Dedifferentiated amniotic fluid mesenchymal stem cell (primary cell): Measurements from ENCODE around the gene GADL1.
A peak's percentile ranks its signal among the peaks of the same experiment; 100 is the strongest.

ENCODE experiments used
- DNase-seq: peaks from one replicate; pipeline ENCODE4 v3.0.0-alpha.2; 2016; ENCODE audit errors: extremely low spot score

GADL1 gene

DNA sequence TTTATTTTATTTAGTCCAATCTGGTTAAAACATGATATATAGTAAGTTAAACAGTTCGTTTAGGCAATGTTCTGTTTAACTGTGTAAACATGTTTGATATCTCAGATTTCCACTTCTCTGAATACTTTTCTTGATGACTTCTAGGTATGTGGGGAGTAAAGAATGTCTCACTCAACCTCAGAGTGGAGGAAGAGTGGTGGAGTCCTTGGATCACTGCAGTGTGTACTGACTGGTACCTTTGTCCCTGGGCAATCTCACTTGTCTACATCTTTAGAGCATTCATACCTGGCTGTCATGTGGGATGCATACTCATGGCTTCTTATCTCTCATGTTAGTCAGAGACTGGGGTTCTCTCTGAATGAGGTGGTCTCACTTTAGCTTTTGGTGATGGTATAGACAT lies 15.6 kb downstream of the GADL1 start:
- no peak for DNase-seq

DNA sequence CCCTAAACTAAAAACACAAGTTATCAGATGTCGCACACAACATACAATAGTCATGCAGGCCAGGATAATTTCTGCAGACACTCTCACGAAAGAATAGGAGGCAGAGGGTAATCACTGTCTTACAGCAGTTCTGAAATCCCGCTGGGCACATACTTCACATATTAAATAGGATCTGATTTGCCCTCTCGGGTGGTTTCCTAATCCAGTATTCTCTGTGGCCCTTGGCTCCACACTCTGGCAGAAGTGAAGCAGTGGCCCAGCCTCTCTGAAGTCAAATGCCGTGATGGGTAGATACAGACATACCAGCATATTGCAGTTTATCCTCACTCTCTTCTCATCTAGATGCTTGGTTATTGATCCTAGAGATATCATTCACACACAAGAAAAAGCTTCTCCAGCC lies 19.0 kb downstream of the GADL1 start:
- DNase-seq: no peak

DNA sequence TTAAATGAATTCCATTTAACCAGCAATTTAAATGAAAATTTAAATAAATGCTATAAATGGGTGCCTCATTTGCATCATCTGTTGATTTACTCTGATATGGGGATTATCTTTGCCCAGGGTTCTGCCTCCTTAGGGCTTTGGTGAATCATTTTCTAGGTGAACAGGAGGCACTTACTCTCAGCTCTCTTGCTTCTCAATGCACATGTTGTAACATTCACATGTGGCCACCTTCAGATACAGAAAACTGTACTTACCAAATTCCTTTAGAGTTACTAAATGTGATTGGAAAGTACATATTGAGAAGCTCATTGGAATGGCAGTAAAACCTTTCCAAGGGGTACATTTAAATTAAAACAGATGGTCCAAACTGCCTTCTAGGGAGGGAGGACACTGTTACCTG lies 20.8 kb downstream of the GADL1 start:
- no peak for DNase-seq

DNA sequence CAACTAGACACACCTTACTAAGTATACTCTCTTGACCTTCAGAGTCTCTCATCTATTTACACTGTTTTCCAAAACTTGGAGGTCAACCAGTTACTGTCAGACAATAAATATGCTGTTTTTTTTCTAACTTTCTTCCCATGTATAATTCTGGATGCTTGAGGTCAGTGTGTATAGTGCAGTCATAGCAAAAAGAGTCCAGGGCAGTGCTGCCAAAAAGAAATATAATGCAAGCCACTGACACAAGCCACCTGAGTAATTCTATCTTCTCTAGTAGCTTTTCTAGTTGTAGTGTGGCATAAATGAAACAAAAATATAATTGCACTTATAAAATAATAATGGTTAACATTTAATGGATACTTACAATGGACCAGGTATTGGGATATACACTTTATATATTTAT lies 21.6 kb downstream of the GADL1 start:
- DNase-seq: no peak

DNA sequence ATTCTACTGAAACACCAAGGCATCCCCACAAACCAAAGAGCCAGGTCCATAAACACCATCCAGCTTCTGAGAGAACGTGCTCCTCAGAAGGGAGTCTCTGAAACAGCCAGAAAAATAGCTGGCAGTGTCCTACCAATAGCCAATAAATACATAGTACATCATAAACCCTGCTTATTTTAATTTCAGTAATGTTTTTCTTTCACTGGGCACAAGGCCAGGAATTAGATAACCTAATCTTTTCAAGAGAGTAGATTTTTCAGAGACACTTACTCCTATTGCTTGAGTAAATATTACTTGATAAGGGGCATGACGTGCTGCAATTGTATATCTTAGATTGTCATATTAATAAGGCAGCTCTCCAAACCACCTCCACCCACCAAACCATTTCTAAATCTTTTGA lies 22.7 kb downstream of the GADL1 start:
- no peak for DNase-seq

DNA sequence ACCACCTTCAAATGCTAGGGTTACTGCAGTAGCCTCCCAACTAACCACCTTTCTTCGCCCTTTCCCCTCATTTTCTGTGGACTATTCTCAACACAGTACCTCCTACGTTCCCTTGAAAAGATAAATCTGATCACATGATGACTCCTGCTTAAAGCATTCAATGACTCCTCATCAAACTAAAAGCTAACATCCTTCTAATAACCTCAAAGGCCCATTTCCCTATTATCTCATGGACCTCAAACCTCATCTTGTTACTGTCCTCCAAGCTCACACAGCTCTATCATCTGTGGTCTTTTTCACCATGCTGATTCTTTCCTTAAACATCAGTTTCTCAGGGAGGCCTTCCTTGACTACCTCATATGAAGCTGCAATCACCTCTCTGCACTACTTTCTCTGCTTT lies 29.6 kb downstream of the GADL1 start:
- DNase-seq: no peak

DNA sequence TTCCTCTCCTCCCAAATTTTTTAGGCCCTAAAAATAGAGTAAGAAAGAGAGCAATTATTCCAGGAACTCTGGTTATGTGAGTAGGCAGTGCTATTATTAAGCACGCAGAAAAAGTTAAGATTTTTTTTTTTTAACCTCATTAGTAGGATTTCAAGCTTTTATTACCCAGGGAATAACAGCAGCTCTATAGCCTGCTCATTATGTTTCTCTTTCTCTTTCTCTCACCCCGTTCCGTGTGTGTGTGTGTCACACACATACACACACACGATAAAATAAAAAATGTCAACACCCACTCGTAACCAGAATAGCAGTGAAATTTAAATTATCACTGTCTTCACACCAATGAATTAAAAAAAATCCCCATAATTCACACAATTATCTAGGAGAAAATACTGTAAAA lies 30.3 kb downstream of the GADL1 start:
- no peak for DNase-seq

DNA sequence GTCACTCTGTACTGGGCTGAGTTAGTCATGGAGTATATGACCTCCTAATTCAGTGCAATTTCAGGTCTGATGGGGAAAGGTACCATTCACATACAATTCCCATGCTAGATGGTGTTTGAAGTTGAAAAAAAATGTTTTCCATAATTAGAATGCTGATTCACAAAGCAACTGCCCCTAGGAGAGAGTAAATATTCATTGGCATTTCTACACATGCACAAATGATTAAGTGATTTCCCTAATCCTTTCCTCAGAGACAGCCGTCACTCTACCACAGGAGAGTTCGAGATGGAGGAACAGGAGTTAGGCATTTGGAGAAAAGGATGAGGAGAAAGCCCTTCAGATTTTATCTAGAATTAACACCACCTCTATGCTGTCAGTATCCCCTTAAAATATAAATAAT lies 32.5 kb downstream of the GADL1 start:
- DNase-seq: no peak

DNA sequence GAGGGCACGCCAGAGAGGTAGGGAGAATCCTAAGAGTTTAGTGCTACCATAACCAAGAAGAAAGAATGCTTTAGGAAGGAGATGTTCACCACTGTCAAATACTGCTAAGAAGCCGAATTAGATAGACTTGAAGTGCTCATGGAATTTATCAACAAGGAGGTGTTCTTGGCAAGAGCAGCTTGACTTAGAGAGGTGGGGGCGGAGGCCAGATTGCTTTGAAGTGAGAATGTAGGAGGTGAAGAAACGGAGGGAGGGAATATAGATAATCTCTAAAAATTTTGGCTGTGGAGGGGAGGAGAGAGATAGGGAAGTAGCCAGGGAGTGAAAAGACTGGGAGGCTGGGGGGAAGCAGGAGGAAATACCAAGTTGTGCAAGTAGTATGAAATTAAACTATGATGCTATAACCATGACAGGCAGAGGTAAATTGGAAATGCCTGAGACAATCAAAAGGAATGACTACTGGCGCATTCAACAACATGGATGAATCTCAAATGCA lies 35.5 kb downstream of the GADL1 start:
- DNase-seq: no peak

DNA sequence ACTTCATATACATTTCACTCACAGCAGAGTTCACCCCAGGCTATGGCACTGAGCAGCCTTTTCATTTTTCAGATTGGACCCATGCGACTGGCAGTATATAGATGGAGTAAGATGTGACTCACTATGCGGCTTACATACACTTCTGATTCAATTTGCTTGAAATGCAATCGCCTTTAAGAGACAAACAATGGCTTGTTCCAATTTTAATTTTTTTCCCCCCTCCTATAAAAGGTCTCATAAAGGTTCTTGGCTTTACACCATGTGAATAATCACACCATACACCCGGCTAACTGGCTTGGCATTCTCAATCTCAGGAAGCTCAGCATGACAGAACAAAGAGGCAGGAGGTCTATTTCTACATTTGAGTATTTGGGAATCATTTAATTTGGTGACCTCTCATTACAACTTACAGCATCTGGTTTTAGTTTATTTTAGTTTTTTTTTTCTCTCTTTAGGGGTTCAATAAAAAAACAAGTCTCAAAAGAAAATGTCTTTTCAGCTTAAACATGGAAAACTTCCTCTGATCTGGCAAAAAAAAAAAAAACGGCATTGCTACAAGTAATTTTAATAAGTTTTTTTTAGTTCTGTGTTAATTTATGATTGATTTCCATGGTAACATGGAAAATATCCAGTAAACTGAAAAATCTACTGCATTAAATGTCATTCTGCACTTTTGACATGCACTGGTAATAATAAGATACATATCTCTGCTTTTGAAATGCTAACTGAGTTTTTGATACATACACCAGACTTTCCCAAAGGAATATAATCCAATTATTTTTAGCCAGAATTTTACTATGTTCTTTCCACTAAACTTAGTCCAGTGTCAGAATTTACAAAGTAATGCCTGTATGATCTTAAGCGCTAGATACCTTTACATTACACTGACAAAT lies 38.8 kb downstream of the GADL1 start:
- peak; percentile 15 for DNase-seq

DNA sequence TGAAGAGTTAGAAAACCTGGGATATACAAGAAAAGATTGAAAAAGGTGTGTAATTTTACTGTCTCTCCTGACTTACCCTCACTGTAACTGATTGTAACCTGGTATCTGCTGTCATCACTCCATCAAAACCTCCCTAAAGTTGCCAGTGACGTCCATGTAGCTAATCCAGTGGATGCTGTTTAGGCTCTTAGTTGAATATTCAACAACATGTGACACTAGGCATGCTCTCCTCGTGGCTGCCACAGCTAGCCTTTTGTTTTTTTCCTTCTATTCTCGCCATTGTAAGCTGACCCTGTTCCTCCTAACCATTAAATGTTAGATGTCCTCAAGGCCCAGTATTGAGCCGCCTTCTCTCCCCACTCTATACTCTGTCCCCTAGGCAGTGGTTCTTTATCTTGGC lies 41.6 kb downstream of the GADL1 start:
- DNase-seq: no peak

DNA sequence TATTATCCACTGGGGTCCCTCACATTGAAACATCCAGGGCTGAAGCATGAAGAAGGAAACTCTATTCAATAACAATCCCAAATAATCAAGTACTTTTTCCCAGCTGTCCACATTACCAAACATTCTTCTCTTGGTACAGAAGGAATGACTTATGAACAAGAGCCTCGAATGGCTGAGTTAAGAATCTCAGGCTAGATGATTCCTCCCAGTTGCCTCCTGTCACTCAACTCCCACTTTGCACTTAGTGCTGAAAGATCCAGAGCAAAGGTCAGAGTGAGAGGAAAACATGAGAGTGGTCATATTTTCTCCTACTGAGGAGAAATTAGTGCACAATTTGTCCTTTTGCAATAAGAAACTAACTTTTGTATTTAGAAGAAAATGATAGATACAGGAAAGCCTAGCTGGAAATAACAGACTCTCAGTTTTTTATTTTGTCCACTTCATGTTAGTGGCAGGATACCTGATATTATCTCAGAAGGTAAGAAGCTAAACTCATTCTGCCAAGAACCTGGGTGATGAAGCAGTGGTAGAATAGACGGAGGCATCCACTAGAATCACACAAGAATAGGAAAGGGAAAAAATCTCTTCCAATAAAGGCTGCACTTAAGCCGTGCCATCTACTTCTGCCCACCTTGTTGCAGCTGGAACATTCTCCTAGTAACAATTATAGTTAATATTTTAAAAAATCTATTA lies 46.2 kb downstream of the GADL1 start:
- DNase-seq: no peak

DNA sequence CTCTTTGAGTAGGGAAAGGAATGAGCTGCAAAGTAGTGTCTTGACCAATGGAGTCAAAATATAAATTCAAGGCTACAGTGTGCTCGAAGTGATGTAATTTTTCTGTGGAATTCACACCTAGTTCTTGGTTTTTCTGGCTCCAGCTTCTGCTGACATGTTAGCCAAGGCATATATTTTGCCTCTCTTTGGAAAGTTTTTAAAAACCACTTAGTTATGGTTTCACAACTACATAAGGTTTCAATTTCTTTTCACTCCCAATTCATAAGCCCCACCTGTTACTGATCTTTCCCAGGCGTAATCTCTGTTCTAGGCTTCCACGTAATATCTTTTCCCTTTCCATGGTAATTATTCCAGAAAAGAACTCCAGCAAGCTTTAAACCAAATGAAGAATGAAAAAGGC lies 46.9 kb downstream of the GADL1 start:
- no peak for DNase-seq

DNA sequence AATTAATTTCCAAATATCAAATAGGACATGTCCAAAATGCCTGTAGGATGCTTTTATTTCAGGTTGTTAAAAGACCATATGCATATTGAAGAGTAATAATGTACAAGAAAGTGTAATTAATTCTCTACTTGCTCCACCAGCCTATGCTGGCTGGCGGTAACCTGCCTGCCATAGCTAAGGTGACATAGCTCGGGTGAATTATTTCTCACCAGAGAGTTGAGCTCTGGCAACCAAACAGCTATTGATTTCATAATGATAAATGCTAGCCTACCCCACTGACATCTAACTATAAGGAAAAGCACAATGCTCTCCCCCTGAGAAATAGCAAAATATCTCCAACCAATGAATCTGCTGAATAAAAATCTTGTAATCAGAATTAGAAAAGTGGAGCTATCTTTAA lies 48.9 kb downstream of the GADL1 start:
- no peak for DNase-seq

DNA sequence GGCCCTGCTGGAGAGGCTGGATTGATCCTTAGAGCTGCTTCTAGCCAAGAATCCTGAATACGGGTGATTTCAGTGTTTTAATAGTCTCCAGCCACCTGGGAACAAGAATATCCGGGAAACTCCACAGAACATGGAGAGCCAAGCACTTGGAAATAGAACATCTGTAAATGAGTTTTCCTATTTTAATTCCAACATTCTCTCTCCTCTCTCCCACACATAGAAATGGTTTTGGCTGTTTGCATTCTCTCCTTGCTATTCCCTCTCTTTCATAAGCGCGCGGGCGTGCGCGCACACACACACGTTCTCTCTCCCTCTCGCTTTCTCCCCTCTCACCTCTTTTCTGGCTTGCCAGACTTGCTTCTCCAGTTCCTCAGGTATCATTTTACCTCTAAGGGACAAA lies 50.6 kb downstream of the GADL1 start:
- no peak for DNase-seq

DNA sequence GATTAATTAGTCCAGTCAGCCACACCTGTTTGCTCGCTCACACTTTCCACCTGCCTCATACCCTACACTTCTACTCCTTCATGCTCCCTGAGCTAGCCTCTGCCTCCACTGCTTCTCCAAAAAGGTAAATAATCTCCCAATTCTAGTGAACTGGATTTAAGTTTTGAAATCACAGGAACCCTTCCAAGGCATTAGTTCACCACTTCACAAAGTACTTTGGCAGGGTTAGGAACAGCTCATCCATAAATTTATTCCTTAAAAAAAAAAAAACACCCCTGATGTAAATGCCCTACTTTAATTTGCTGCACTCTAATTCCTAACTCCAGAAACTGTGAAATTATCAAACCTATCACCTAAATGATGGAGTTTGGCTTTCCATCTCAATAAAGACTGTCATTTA lies 58.3 kb downstream of the GADL1 start:
- DNase-seq: no peak

DNA sequence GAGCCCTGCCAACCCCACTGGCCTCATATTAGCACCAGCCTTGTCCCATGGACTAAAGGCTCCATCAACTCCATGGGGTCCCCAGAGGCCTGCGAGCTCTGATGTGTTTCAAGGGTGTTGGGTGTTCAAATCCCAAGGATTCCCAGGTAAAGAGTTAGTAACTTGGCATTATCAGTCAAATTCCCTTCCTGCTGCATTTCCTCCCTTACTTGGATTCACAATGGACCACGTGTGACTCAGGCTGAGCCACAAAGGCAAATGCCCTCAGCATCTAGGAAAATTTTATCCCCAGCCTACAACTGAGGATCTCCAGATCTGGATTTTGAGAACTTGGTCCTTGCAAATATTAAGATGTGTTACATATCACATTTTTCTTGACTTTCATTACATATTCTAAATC lies 58.8 kb downstream of the GADL1 start:
- DNase-seq: no peak

DNA sequence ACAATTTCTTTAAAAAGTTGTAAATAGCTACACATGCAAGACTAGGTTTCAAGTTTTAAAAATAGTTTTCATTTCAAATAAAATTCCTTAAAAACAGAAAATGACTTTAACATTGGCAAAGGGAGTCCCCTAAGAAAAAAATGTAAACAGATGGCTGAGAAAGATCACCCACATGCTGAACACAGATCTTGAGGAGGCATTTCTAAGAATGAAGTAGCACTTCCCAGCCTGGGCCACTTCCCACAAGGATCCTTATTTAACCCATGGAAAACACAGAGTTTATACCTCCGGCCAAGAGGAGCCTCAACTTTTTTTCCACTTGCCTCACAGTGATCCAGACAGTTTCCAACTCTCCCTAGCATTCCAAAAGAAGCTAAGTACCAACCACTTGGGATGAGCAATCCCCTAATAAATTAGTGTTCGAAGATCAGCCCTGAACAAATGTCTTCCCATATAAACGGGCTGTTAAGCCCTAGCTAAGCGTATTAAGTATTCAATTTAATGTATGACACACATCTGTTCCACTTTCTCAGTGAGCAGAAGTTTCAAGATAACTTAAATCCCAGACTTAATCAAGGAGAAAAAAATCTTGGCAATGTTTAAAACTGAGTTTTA lies 61.4 kb downstream of the GADL1 start:
- no peak for DNase-seq

DNA sequence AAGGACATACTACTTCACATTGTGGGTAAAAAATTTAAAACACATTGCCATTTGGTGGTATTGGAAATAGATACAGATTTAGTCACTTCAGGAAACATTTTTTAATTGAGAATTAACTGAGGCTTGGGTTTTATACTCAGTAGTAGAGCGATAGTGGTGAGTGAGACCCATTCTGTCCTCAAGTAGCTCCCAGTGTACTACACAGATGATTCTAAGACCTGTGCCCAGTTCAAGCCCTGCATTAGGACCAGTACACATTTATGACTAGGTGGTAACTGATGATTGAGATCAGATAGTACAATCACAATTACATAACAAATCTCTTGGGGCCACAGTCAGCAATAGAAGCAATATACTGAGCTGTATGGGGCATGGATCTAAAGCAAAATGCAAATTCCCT lies 67.4 kb downstream of the GADL1 start:
- DNase-seq: no peak

DNA sequence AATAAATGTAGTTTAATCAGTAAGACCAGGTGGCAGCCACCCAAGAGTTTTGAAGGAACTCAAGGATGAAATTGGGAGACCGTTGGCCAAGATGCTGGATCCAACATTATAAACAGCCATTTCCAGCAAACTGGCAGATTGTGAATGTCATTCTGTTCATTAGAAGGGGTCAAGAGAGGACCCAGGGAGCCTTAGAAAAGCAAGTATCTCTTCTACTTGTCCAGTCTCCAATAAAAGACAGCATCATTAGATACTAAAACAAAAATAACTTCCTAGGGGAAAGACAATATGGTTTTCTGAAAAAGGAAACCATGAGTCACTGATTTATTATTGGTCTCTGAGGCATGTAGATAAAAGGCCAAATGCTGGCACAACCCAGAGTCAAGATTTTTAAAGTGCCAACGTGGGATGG lies 67.9 kb downstream of the GADL1 start:
- DNase-seq: no peak

DNA sequence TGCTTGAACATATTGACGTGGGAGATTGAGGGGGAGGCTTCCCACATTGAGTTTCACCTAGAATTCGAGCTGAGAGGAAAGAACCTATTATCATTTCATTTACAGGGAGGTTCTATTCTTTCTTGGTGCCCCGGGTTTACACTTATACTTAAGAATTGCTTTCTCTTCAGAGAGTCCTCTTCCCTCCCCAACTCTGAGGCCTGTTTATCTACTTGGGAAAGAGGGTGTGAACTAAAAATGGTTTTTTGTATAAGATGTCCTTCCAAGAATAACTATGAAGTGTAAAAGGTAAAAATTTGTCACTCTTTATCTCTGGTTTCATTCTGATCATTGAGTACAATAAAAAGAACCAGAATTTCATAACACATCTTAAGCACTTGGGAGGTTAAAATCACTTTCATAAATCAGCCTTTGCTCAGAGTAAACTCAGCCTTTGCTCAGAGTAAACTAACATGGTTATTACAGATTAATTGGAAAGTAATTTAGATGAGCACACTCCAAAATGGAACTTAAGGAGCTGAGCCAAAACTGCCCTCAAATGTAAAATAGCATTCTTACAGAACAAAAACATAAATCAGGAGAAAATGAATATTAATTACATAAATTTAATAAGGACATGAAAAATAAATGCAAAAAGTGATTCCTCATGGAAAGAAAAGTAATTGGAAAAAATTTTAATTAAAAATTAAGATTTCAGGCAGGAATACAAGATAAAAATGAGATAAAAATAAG lies 75.2 kb downstream of the GADL1 start:
- no peak for DNase-seq

DNA sequence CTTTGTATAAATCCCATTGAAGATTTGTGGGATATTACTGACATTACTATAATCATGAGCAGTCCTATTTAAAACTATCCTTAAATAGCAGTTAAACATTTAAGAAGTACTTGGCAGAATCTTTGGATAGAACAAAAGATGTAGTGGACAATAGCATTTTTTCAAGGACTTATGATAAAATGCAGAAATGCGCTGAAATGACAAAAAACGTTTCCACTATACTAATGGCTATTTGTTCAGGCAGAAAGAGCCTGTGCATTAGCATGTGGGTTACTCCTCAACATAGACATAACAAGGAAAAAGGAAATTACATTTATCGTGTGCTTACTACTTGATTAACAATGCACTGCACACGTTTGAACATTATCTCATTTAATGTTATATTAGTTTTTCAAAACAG lies 80.7 kb downstream of the GADL1 start:
- no peak for DNase-seq
